GM12891 (cell line): Measurements from ENCODE around the gene AKR1C4.

ENCODE experiments used
- DNase-seq: peaks from one replicate; pipeline ENCODE4 v3.0.0; 2011; ENCODE audit warnings: low spot score; ENCODE audit not compliant: insufficient read length
- FAIRE-seq: peaks from 2 replicates; lab custom pipeline; 2011; peaks lifted over from hg19 to GRCh38; lab: Jason Lieb, UNC
- PAX5 ChIP-seq: IDR thresholded peaks from 2 replicates; pipeline ENCODE4 v1.6.1; 2011; ENCODE audit warnings: low read length, moderate library complexity, mild to moderate bottlenecking; ENCODE audit not compliant: insufficient read depth, severe bottlenecking
- POLR2A ChIP-seq: IDR thresholded peaks from 2 replicates; pipeline ENCODE4 v1.6.1; 2011; ENCODE audit warnings: low read depth, low read length, control low read depth
- POLR2AphosphoS5 ChIP-seq: IDR thresholded peaks from 2 replicates; pipeline ENCODE4 v1.6.1; 2011; ENCODE audit warnings: low read depth, low read length, control low read depth
- POU2F2 ChIP-seq: IDR thresholded peaks from 2 replicates; pipeline ENCODE4 v1.6.1; 2011; ENCODE audit warnings: low read depth, mild to moderate bottlenecking, control low read depth, low read length, moderate library complexity
- SPI1 ChIP-seq: IDR thresholded peaks from 2 replicates; pipeline ENCODE4 v1.6.1; 2011; ENCODE audit warnings: low read depth, low read length, control low read depth
- TAF1 ChIP-seq: IDR thresholded peaks from 2 replicates; pipeline ENCODE4 v1.6.1; 2011; ENCODE audit warnings: low read depth, low read length, control low read depth

The AKR1C4 gene

GRCh38 chr10:5260828-5261227, 64.2 kb downstream of the AKR1C4 start:
- no peak for DNase-seq
- TF ChIP-seq PAX5 (no peak), SPI1 (no peak), POU2F2 (no peak), POLR2A (no peak), POLR2AphosphoS5 (no peak), TAF1 (no peak)
- no peak for FAIRE-seq

DNA sequence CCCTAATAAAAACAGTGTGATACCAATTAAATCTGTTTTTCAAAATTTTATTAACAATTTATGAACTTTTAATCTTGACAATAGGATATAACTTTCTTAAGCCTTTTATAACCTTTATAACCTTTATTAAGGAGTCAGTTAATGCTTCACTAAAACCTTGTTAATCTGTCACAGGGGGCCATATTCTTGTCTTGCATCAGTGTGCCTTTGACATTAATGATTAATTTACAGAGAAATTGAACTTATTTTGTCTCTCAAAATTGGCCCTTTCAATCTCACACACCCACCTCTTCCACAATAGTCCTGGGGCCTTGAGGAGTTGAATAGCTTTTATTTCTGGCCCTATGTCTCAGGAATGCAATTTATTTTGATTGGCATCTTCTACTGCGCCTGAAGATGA, 68.5 kb downstream of the AKR1C4 start:
- TF ChIP-seq POLR2A, result no peak
- no peak for TF ChIP-seq PAX5
- no peak for TF ChIP-seq POLR2AphosphoS5
- TF ChIP-seq SPI1, result no peak
- no peak for TF ChIP-seq POU2F2
- TF ChIP-seq TAF1, result no peak
- no peak for DNase-seq
- no peak for FAIRE-seq

GRCh38 chr10:5266351-5266750, 69.7 kb downstream of the AKR1C4 start:
- no peak for FAIRE-seq
- TF ChIP-seq POLR2AphosphoS5 (no peak), POLR2A (no peak), POU2F2 (no peak), PAX5 (no peak)

GRCh38 chr10:5266804-5267203, 70.2 kb downstream of the AKR1C4 start:
- no peak for DNase-seq
- TF ChIP-seq SPI1 (no peak), POLR2A (no peak), TAF1 (no peak), POU2F2 (no peak), PAX5 (no peak), POLR2AphosphoS5 (no peak)
- no peak for FAIRE-seq

More at GRCh38 chr10:5266351-5266750, 69.7 kb downstream of the AKR1C4 start:
- no peak for DNase-seq

DNA sequence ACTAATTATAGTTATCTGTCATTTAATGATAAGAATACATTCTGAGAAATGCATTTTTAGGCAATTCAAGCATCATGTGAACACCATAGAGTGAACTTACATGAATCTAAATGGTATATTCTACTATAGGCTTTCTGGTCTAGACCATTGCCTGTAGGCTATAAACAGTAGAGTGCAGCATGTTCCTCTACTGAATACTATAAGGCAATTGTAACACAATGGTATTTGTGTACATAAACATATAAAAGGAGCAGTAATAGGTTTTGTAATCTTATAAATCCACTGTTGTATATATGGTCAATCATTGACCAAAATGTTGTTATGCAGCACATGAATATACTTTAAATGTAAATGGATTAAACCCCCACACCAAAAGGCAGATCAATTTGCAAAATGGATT, 71.6 kb downstream of the AKR1C4 start:
- no peak for FAIRE-seq

More for the DNA sequence above, 71.6 kb downstream of the AKR1C4 start:
- TF ChIP-seq SPI1 (no peak), POU2F2 (no peak), TAF1 (no peak), POLR2A (no peak), PAX5 (no peak), POLR2AphosphoS5 (no peak)
- no peak for DNase-seq
